SK-N-SH (cell line): ENCODE data around the gene UST. TPM values are rescaled to one million over a fixed set of nuclear protein-coding genes. Genes with fewer than 3 reads are reported as not detected.

ENCODE experiments used
- CTCF ChIA-PET: fragments of 300-600, 350-600 bp; formaldehyde crosslinking; extraction: SDS; loops from one replicate; lab custom pipeline; 2021; lab: Yijun Ruan, JAX
- POLR2A ChIA-PET: fragments of 350-600 bp; sonication (Branson Sonifier 250); formaldehyde crosslinking; extraction: SDS; loops from one replicate; lab custom pipeline; 2020; ENCODE audit warnings: antibody characterized with exemption, inconsistent platforms; lab: Yijun Ruan, JAX
- DNase-seq: peaks from one replicate; pipeline ENCODE4 v3.0.0; 2012
- H2AFZ ChIP-seq: fragments of 200-600 bp; sonication (generic); 2 replicates; pipeline ENCODE4 v1.8.1; 2016; ENCODE audit warnings: antibody characterized with exemption, mild to moderate bottlenecking, low read depth
- H3F3A ChIP-seq: fragments of 200-600 bp; sonication (generic); replicated peaks from 2 replicates; pipeline ENCODE3; 2016; ENCODE audit warnings: antibody characterized with exemption, mild to moderate bottlenecking; ENCODE audit not compliant: insufficient read depth
- H3K27ac ChIP-seq, 2 experiments: fragments of 200-500 bp in 1 of 2; fragments of 200-600 bp in 1 of 2; sonication (Bioruptor generic) in 1 of 2; sonication (generic), shearing (Covaris generic) in 1 of 2; 2 replicates each; pipeline versions ENCODE4 v1.5.1 to v1.6.1; 2014 to 2016; ENCODE audit warnings: low read depth in 2 of 2, inconsistent platforms in 1 of 2, low read length in 1 of 2, mild to moderate bottlenecking in 1 of 2, mixed read lengths in 1 of 2
- H3K27me3 ChIP-seq: fragments of 200-600 bp; sonication (generic), shearing (Covaris generic); 2 replicates; pipeline ENCODE4 v1.6.1; 2016; ENCODE audit warnings: mixed run types; ENCODE audit not compliant: insufficient read depth
- H3K36me3 ChIP-seq, 2 experiments: fragments of 200-500 bp in 1 of 2; fragments of 200-600 bp in 1 of 2; sonication (Bioruptor generic) in 1 of 2; sonication (generic) in 1 of 2; replicated peaks in 1 of 2; 2 replicates each; pipeline versions ENCODE3 to v1.5.1; 2014 to 2016; ENCODE audit warnings: low read length in 1 of 2, mild to moderate bottlenecking in 1 of 2; ENCODE audit not compliant: insufficient read depth in 2 of 2, control insufficient read depth in 1 of 2
- H3K4me1 ChIP-seq, 2 experiments: fragments of 200-500 bp in 1 of 2; fragments of 200-600 bp in 1 of 2; sonication (Bioruptor generic) in 1 of 2; sonication (generic), shearing (Covaris generic) in 1 of 2; 2 replicates each; pipeline versions ENCODE4 v1.5.1 to v1.6.1; 2014 to 2016; ENCODE audit warnings: low read depth in 1 of 2, low read length in 1 of 2, mixed run types in 1 of 2; ENCODE audit not compliant: insufficient read depth in 2 of 2, control insufficient read depth in 1 of 2
- H3K4me2 ChIP-seq: fragments of 200-600 bp; sonication (generic), shearing (Covaris generic); 2 replicates; pipeline ENCODE4 v1.6.1; 2017; ENCODE audit warnings: mixed run types
- H3K4me3 ChIP-seq, 2 experiments: fragments of 200-500 bp in 1 of 2; fragments of 200-600 bp in 1 of 2; sonication (Bioruptor generic) in 1 of 2; sonication (generic), shearing (Covaris generic) in 1 of 2; 2 replicates each; pipeline versions ENCODE4 v1.5.1 to v1.8.1; 2014 to 2016; ENCODE audit warnings: low read depth in 2 of 2, inconsistent platforms in 1 of 2, low read length in 1 of 2, mild to moderate bottlenecking in 1 of 2, mixed read lengths in 1 of 2, moderate library complexity in 1 of 2
- H3K79me2 ChIP-seq: fragments of 200-600 bp; sonication (generic); 2 replicates; pipeline ENCODE4 v1.8.1; 2017; ENCODE audit warnings: mild to moderate bottlenecking; ENCODE audit not compliant: insufficient read depth
- H3K9ac ChIP-seq: fragments of 200-600 bp; sonication (generic); 2 replicates; pipeline ENCODE4 v1.6.1; 2017; ENCODE audit warnings: mixed run types
- H3K9me2 ChIP-seq: fragments of 200-600 bp; sonication (generic); 2 replicates; pipeline ENCODE4 v1.6.1; 2017; ENCODE audit warnings: mixed run types
- H3K9me3 ChIP-seq: fragments of 200-600 bp; sonication (generic); 2 replicates; pipeline ENCODE4 v1.6.1; 2017; ENCODE audit warnings: mixed run types, mild to moderate bottlenecking, moderate library complexity
- H4K20me1 ChIP-seq: fragments of 200-600 bp; sonication (generic); 2 replicates; pipeline ENCODE4 v1.6.1; 2017; ENCODE audit warnings: mild to moderate bottlenecking, mixed run types; ENCODE audit not compliant: insufficient read depth
- CTCF ChIP-seq: fragments of 200-600 bp; sonication (generic); IDR thresholded peaks from 2 replicates; pipeline ENCODE4 v1.6.1; 2017; ENCODE audit warnings: antibody characterized with exemption, mild to moderate bottlenecking, moderate library complexity
- ELF1 ChIP-seq: IDR thresholded peaks from 2 replicates; pipeline ENCODE4 v1.4.0; 2012
- EP300 ChIP-seq, 2 experiments: IDR thresholded peaks; 2 replicates each; pipeline versions ENCODE4 v1.4.0 to v1.6.1; 2012; ENCODE audit warnings: borderline replicate concordance in 1 of 2, low read depth in 1 of 2, low read length in 1 of 2
- FOSL2 ChIP-seq: IDR thresholded peaks from 2 replicates; pipeline ENCODE4 v1.4.0; 2012; ENCODE audit warnings: low read depth, mild to moderate bottlenecking, moderate library complexity, borderline replicate concordance
- FOXJ3 ChIP-seq: sonication (generic); formaldehyde crosslinking; IDR thresholded peaks from 2 replicates; pipeline ENCODE4 v1.5.1; 2020; ENCODE audit warnings: mild to moderate bottlenecking, missing genetic modification reagents
- GABPA ChIP-seq: IDR thresholded peaks from 2 replicates; pipeline ENCODE4 v1.4.0; 2012; ENCODE audit warnings: low read depth, mild to moderate bottlenecking
- GATA2 ChIP-seq: sonication (generic); formaldehyde crosslinking; IDR thresholded peaks from 2 replicates; pipeline ENCODE4 v1.5.0; 2020; ENCODE audit warnings: mild to moderate bottlenecking, missing genetic modification reagents
- IRF3 ChIP-seq: fragments of 150-350 bp; IDR thresholded peaks from 2 replicates; pipeline ENCODE4 v1.6.1; 2016; ENCODE audit warnings: mild to moderate bottlenecking, low read depth, low read length
- MAX ChIP-seq: IDR thresholded peaks from 2 replicates; pipeline ENCODE4 v1.4.0; 2012; ENCODE audit warnings: low read depth
- NRF1 ChIP-seq: IDR thresholded peaks from 2 replicates; pipeline ENCODE4 v1.6.1; 2012; ENCODE audit warnings: low read depth, mild to moderate bottlenecking, low read length
- PBX3 ChIP-seq: IDR thresholded peaks from 2 replicates; pipeline ENCODE4; 2012
- POLR2AphosphoS5 ChIP-seq: IDR thresholded peaks from 2 replicates; pipeline ENCODE4 v1.6.1; 2012; ENCODE audit warnings: low read depth, low read length
- REST ChIP-seq: IDR thresholded peaks from 2 replicates; pipeline ENCODE4 v1.6.1; 2012; ENCODE audit warnings: mild to moderate bottlenecking, low read depth, low read length, moderate library complexity
- RFX5 ChIP-seq: IDR thresholded peaks from 2 replicates; pipeline ENCODE4 v1.6.1; 2012; ENCODE audit warnings: mild to moderate bottlenecking, improper control_type of control experiment, low read length
- SIN3A ChIP-seq: IDR thresholded peaks from 2 replicates; pipeline ENCODE4 v1.6.1; 2012; ENCODE audit warnings: low read depth, mild to moderate bottlenecking, low read length, moderate library complexity, borderline replicate concordance
- SMC3 ChIP-seq: IDR thresholded peaks from 2 replicates; pipeline ENCODE4 v1.6.1; 2012; ENCODE audit warnings: low read depth, low read length, improper control_type of control experiment
- TAF1 ChIP-seq: IDR thresholded peaks from 2 replicates; pipeline ENCODE4 v1.6.1; 2012; ENCODE audit warnings: low read depth, mild to moderate bottlenecking, low read length, moderate library complexity, borderline replicate concordance
- TCF12 ChIP-seq: IDR thresholded peaks from 2 replicates; pipeline ENCODE4 v1.4.0; 2012
- TEAD4 ChIP-seq: IDR thresholded peaks from 2 replicates; pipeline ENCODE4 v1.4.0; 2012; ENCODE audit warnings: mild to moderate bottlenecking, borderline replicate concordance; ENCODE audit not compliant: insufficient read depth
- USF1 ChIP-seq: IDR thresholded peaks from 2 replicates; pipeline ENCODE4 v1.4.0; 2012; ENCODE audit warnings: low read depth, borderline replicate concordance
- USF2 ChIP-seq: fragments of 150-350 bp; IDR thresholded peaks from 2 replicates; pipeline ENCODE4 v1.6.1; 2017; ENCODE audit warnings: antibody characterized with exemption, low read length, low read depth, borderline replicate concordance
- WGBS: methylation state at CpG from one replicate; pipeline ENCODE4 v1.1.6; 2017; ENCODE audit warnings: low lambda C conversion rate; 5-methylcytosine and 5-hydroxymethylcytosine counted together
- polyA plus RNA-seq, 3 experiments: library from polyadenylated mRNA; depleted of rRNA; stranded (reverse); fragments of >200 nt; gene quantifications; 2 replicates each; pipeline ENCODE4 v1.2.3, GENCODE V29; 2012

Gene UST
- polyA plus RNA-seq, 1 of the 3 experiments (the other 2 are of a cell fraction): 1.7 TPM

GRCh38 chr6:148873154-148873553, 126.3 kb downstream of the UST start (continued):
- no peak for TF ChIP-seq PBX3
- no peak for TF ChIP-seq USF2
- TF ChIP-seq EP300 (IDR thresholded peaks at IDR 0.05; ENCODE audit: borderline replicate concordance in 1 of 2, low read depth in 1 of 2, low read length in 1 of 2): no peak
- TF ChIP-seq GATA2: no peak

- H3K9me3 ChIP-seq: no peaks in the 10 kb centered on the region
- no peak for DNase-seq
- no peaks in the 10 kb centered on the region for H4K20me1 ChIP-seq
- H3K36me3 ChIP-seq: no peaks in the 10 kb centered on the region
- H3K27ac ChIP-seq: no peak overlapping the region
- peaks cover 6% of the 10 kb centered on the region for H3F3A ChIP-seq
- H3K4me1 ChIP-seq: peaks cover 0 to 4% of the 10 kb centered on the region in 2 experiments; a peak in 1 of 4 replicates
- TF ChIP-seq GATA2 (no peak), IRF3 (no peak), TEAD4 (no peak), TAF1 (no peak), CTCF (no peak), GABPA (no peak), FOXJ3 (CRISPR knock-in tag) (no peak), RFX5 (no peak), TCF12 (no peak), PBX3 (no peak), SMC3 (no peak), NRF1 (no peak), SIN3A (no peak), REST (no peak), POLR2AphosphoS5 (no peak), ELF1 (no peak), FOSL2 (no peak), MAX (no peak), USF1 (no peak)
- H3K4me3 ChIP-seq: no peak overlapping the region
- WGBS: 53% methylated on average over 5 of the region's 5 CpGs
- no peaks in the 10 kb centered on the region for H3K27me3 ChIP-seq
- POLR2A ChIA-PET: no interaction called here
- no peak overlapping the region for H2AFZ ChIP-seq
- no peaks in the 10 kb centered on the region for H3K79me2 ChIP-seq
- no peak overlapping the region for H3K9ac ChIP-seq
- CTCF ChIA-PET: no interaction called here
- no peak overlapping the region for H3K4me2 ChIP-seq
- H3K9me2 ChIP-seq: no peaks in the 10 kb centered on the region
Measured at GRCh38 chr6:148873868-148874267, 127.0 kb downstream of the UST start.
